Smooth muscle cell of the brain vasculature (primary cell): ENCODE results near the gene LMNTD2.

ENCODE experiments used
- DNase-seq: peaks from one replicate; pipeline ENCODE4 v3.0.0-alpha.2; 2012; ENCODE audit warnings: low read depth, low spot score

The LMNTD2 gene

GRCh38 chr11:568306-569157 lies 8.0 kb upstream of the LMNTD2 start:
- peak; percentile 65 for DNase-seq

- no peak for DNase-seq
These were observed 7.2 kb upstream of the LMNTD2 start for GRCh38 chr11:567629-568292.

GRCh38 chr11:567011-567628 lies 6.6 kb upstream of the LMNTD2 start:
- DNase-seq = no peak

GRCh38 chr11:565921-566509 lies 5.5 kb upstream of the LMNTD2 start:
- no peak for DNase-seq

- DNase-seq = no peak
These were observed 3.5 kb upstream of the LMNTD2 start for GRCh38 chr11:563812-564578.

GRCh38 chr11:563066-563811 lies 2.7 kb upstream of the LMNTD2 start:
- no peak for DNase-seq

- DNase-seq = no peak
These were observed 1.6 kb upstream of the LMNTD2 start for GRCh38 chr11:562046-562645.

GRCh38 chr11:561148-562003 lies 838 bp upstream of the LMNTD2 start:
- DNase-seq = no peak

- DNase-seq = no peak
These were observed 730 bp downstream of the LMNTD2 start for GRCh38 chr11:559712-560304.

GRCh38 chr11:559020-559620 lies 1.4 kb downstream of the LMNTD2 start:
- no peak for DNase-seq

- no peak for DNase-seq
These were observed 2.0 kb downstream of the LMNTD2 start for GRCh38 chr11:558503-558902.

- DNase-seq = no peak
These were observed 3.0 kb downstream of the LMNTD2 start for GRCh38 chr11:557328-558132.

GRCh38 chr11:556662-557256 lies 3.8 kb downstream of the LMNTD2 start:
- no peak for DNase-seq

- no peak for DNase-seq
These were observed 4.5 kb downstream of the LMNTD2 start for GRCh38 chr11:555780-556661.

- DNase-seq = no peak
These were observed 5.2 kb downstream of the LMNTD2 start for GRCh38 chr11:555227-555779.
